ENCODE data around the gene CPNE2.

The CPNE2 gene

DNA sequence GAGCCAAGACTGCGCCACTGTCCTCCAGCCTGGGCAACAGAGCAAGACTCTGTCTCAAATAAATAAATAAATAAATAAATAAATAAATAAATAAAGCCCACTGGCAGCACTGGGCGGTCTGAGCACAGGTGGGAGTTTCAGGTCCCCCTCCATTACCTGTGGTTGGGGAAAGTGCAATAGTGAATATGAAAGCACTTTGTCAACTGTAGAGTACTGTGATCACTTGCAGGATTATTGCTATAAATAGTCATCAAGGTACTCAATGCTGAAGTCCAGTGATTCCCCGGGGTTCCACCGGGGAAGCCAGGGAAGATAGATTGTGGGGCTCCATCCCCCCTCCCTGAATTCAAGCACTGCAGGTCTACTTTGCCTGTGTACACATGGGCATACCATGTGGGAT is 42.7 kb upstream of the CPNE2 start:
- Histone ChIP-seq H3K36me3 (replicated peaks) (no peaks in the 10 kb centered on the region), H3K4me3 (ENCODE audit: low read depth, low read length) (no peak overlapping the region), H3K27ac (no peak overlapping the region), H3K27me3 (replicated peaks) (no peaks in the 10 kb centered on the region)
- in situ Hi-C loops (cut with HindIII; ENCODE audit: low pct_ligation_motif_present, low sequenced_read_pairs), result no loop called here
- TF ChIP-seq CTCF (IDR thresholded peaks at IDR 0.05; ENCODE audit: low read depth, low read length, missing control alignments), result no peak
- no peak for DNase-seq

DNA sequence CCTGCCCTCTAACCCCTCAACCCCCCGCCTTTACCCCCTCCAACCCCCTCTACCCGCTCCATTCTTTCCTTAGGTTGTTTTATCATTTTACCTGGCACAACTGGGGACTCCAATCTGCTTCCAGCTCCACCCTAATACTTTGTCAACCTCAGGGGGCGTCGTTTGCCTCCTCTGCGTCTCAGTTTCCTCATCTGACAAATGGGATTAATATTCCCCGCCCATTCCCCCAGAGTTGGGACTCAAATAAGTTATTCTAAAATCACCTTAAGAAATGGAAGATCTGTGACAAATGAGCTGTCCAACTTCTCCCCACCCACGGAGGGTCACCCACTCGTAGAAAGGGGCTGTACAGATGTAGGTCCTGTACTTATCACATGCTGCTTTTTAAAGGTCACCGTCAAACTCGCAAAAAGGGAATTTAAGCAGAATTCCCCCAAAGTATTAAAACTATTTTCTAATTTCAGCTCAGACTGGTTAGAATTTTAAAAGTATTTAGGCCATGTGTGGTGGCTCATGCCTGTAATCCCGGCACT is 40.6 kb upstream of the CPNE2 start:
- no peak for DNase-seq
- Histone ChIP-seq H3K27ac (no peak overlapping the region), H3K4me3 (ENCODE audit: low read depth, low read length) (no peak overlapping the region), H3K27me3 (replicated peaks) (no peaks in the 10 kb centered on the region), H3K36me3 (replicated peaks) (peaks cover 2% of the 10 kb centered on the region)
- in situ Hi-C loops (cut with HindIII; ENCODE audit: low pct_ligation_motif_present, low sequenced_read_pairs), result no loop called here
- no peak for TF ChIP-seq CTCF (IDR thresholded peaks at IDR 0.05; ENCODE audit: low read depth, low read length, missing control alignments)

DNA sequence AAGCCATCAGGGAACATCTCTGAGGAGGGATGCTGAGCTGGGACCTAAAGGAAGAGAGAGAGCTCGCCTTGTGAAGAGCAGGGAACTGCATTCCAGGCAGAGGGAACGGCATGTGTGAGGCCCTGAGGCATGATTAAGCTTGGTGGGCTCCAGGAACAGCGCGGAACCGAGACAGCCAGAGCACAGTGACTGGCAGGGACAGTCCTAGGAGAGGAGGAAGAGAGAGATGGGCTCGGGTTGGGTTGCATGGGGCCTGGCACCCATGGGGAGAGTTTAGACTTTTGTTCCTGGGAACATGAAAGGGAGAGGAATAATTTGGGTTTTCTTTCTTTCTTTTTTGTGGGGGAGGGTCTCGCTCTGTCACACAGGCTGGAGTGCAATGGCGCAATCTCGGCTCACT is 39.2 kb upstream of the CPNE2 start:
- Histone ChIP-seq H3K27me3 (replicated peaks) (no peaks in the 10 kb centered on the region), H3K27ac (no peak overlapping the region), H3K36me3 (replicated peaks) (peaks cover 2% of the 10 kb centered on the region), H3K4me3 (ENCODE audit: low read depth, low read length) (no peak overlapping the region)
- TF ChIP-seq CTCF (IDR thresholded peaks at IDR 0.05; ENCODE audit: low read depth, low read length, missing control alignments), result no peak
- in situ Hi-C loops (cut with HindIII; ENCODE audit: low pct_ligation_motif_present, low sequenced_read_pairs), result no loop called here
- no peak for DNase-seq

DNA sequence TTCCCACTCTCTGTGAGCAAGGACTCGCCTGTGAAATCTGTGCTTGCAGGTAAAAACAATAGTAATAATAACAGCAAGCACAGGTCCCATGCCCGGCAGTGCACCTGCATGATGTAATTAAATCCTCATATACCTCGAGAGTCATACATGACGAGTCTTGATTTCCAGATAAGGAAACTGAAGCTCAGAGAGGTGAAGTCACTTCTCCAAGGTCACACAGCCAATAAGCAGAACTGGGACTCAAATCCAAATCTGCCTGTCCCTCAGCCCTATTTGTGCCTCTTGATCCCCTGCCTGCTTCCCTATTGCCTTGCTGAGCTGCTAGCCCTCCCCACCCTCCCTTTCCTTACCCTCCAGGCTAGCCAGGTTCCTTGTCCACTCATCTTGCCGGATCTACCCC is 38.0 kb upstream of the CPNE2 start:
- H3K4me3 ChIP-seq (ENCODE audit: low read depth, low read length), result no peak overlapping the region
- no peak overlapping the region for H3K27ac ChIP-seq
- DNase-seq, result no peak
- in situ Hi-C loops (cut with HindIII; ENCODE audit: low pct_ligation_motif_present, low sequenced_read_pairs), result no loop called here
- no peak for TF ChIP-seq CTCF (IDR thresholded peaks at IDR 0.05; ENCODE audit: low read depth, low read length, missing control alignments)
- H3K27me3 ChIP-seq (replicated peaks), result no peaks in the 10 kb centered on the region
- peaks cover 4% of the 10 kb centered on the region for H3K36me3 ChIP-seq (replicated peaks)

DNA sequence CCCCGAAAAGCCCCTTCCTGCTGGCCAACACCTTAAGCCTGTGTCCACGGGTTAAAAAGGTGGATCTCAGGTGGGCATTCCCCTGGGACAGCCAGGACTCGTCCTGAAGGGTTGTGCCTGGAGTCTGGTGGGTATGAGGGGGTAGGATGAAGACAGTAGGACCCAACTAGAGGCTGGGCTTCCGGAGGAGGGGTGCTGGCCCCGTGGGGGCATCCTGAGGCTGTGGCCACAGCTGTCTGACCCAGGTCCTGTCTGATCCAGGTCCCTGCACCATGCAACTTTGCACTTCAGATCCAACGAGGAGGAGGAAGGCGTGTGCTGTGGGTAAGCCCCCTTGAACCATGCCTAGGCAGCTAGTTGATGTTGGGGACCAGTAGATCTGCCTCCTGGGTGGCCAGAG is 37.6 kb upstream of the CPNE2 start:
- in situ Hi-C loops (cut with HindIII; ENCODE audit: low pct_ligation_motif_present, low sequenced_read_pairs), result no loop called here
- peaks cover 4% of the 10 kb centered on the region for H3K36me3 ChIP-seq (replicated peaks)

More for the DNA sequence above, 37.6 kb upstream of the CPNE2 start:
- DNase-seq, result no peak
- Histone ChIP-seq H3K4me3 (ENCODE audit: low read depth, low read length) (no peak overlapping the region), H3K27me3 (replicated peaks) (no peaks in the 10 kb centered on the region), H3K27ac (no peak overlapping the region)
- no peak for TF ChIP-seq CTCF (IDR thresholded peaks at IDR 0.05; ENCODE audit: low read depth, low read length, missing control alignments)

Measured in brain microvascular endothelial cell (primary cell).